ENCODE results near the gene GON4L. TPM values are rescaled to one million over a fixed set of nuclear protein-coding genes. Genes with fewer than 3 reads are reported as not detected.
A peak's percentile ranks its signal among the peaks of the same experiment; 100 is the strongest.
"Not testable (repeated sequence)": the region's sequence is repeated elsewhere in the genome, so short reads cannot be mapped to it uniquely, and the experiment has no call there.

Gene GON4L
- total RNA-seq, 3 donors from 2014 or later (not counting 1 experiment from before 2014, with no cell fraction given), result 127 to 147 (median 146) TPM

- intact Hi-C loops (cut with micrococcal nuclease), result no loop called here
- H3K36me3 Mint-ChIP-seq, result no peaks in the 10 kb centered on the region
Measured at GRCh38 chr1:155809088-155809487, 47.9 kb downstream of the GON4L start.

GRCh38 chr1:155801149-155801548 is 55.9 kb downstream of the GON4L start:
- Histone ChIP-seq H3K27me3 (ENCODE audit: control insufficient read depth, insufficient read depth, low read length) (no peaks in the 10 kb centered on the region), H3K4me1 (ENCODE audit: control insufficient read depth, insufficient read depth, low read length) (no peaks in the 10 kb centered on the region), H3K9me3 (ENCODE audit: control insufficient read depth, insufficient read depth, low read length) (no peaks in the 10 kb centered on the region), H3K4me3 (ENCODE audit: low read length) (no peak overlapping the region), H3K36me3 (ENCODE audit: control insufficient read depth, insufficient read depth, low read length) (peaks cover 32% of the 10 kb centered on the region), H3K27ac (ENCODE audit: low read length) (no peak overlapping the region)
- DNase-seq, result no peak
- no peaks in the 10 kb centered on the region for H3K4me1 Mint-ChIP-seq
- no peak overlapping the region for H3K27ac Mint-ChIP-seq
- peaks cover 13% of the 10 kb centered on the region for H3K36me3 Mint-ChIP-seq
- H3K9me3 Mint-ChIP-seq, result no peaks in the 10 kb centered on the region
- H3K27me3 Mint-ChIP-seq (ENCODE audit: low read depth in 2 of 2), result no peaks in the 10 kb centered on the region
- no peak for TF ChIP-seq CTCF (IDR thresholded peaks at IDR 0.05)
- no peak for ATAC-seq
- intact Hi-C loops (cut with micrococcal nuclease), result no loop called here
- H3K4me3 Mint-ChIP-seq, result no peak overlapping the region

More at GRCh38 chr1:155809088-155809487, 47.9 kb downstream of the GON4L start:
- Histone ChIP-seq H3K9me3 (ENCODE audit: control insufficient read depth, insufficient read depth, low read length) (no peaks in the 10 kb centered on the region), H3K27me3 (ENCODE audit: control insufficient read depth, insufficient read depth, low read length) (no peaks in the 10 kb centered on the region), H3K4me1 (ENCODE audit: control insufficient read depth, insufficient read depth, low read length) (peaks cover 3% of the 10 kb centered on the region), H3K36me3 (ENCODE audit: control insufficient read depth, insufficient read depth, low read length) (peaks cover 41% of the 10 kb centered on the region), H3K4me3 (ENCODE audit: low read length) (no peak overlapping the region), H3K27ac (ENCODE audit: low read length) (no peak overlapping the region)
- Mint-ChIP-seq H3K4me1 (peaks cover 0 to 5% of the 10 kb centered on the region in 2 donors), H3K27ac (peak overlapping the region; percentile 23 to 50), H3K4me3 (peak overlapping the region; percentile 31), H3K9me3 (no peaks in the 10 kb centered on the region), H3K27me3 (ENCODE audit: low read depth in 2 of 2) (no peaks in the 10 kb centered on the region)
- ATAC-seq, result peak in 1 of 3 donors; percentile 26
- TF ChIP-seq CTCF (IDR thresholded peaks at IDR 0.05), result no peak
- no CpG with 5 or more reads among the region's 1 CpG for WGBS (ENCODE audit: insufficient coverage)
- no peak for DNase-seq

GRCh38 chr1:155795618-155796017 is 61.4 kb downstream of the GON4L start:
- not testable (repeated sequence) for H3K27ac ChIP-seq (ENCODE audit: low read length)

GRCh38 chr1:155794605-155795245 is 62.3 kb downstream of the GON4L start:
- H3K9me3 Mint-ChIP-seq, result no peaks in the 10 kb centered on the region
- H3K27me3 ChIP-seq (ENCODE audit: control insufficient read depth, insufficient read depth, low read length), result no peaks in the 10 kb centered on the region
- no peaks in the 10 kb centered on the region for H3K4me1 Mint-ChIP-seq
- no peak overlapping the region for H3K4me3 ChIP-seq (ENCODE audit: low read length)
- ATAC-seq (no peak), DNase-seq (no peak)
- H3K27me3 Mint-ChIP-seq (ENCODE audit: low read depth in 2 of 2), result no peaks in the 10 kb centered on the region
- H3K27ac ChIP-seq (ENCODE audit: low read length), result no peak overlapping the region
- H3K36me3 ChIP-seq (ENCODE audit: control insufficient read depth, insufficient read depth, low read length), result peaks cover 40% of the 10 kb centered on the region
- intact Hi-C loops (cut with micrococcal nuclease), result no loop called here
- no peak overlapping the region for H3K4me3 Mint-ChIP-seq
- TF ChIP-seq CTCF (IDR thresholded peaks at IDR 0.05), result no peak
- peak overlapping the region in 1 of 2 donors; percentile 3 for H3K27ac Mint-ChIP-seq
- 98% methylated on average over 3 of the region's 4 CpGs for WGBS (ENCODE audit: insufficient coverage)
- no peaks in the 10 kb centered on the region for H3K4me1 ChIP-seq (ENCODE audit: control insufficient read depth, insufficient read depth, low read length)
- no peaks in the 10 kb centered on the region for H3K9me3 ChIP-seq (ENCODE audit: control insufficient read depth, insufficient read depth, low read length)
- H3K36me3 Mint-ChIP-seq, result peaks cover 19% of the 10 kb centered on the region

More at GRCh38 chr1:155795618-155796017, 61.4 kb downstream of the GON4L start:
- intact Hi-C loops (cut with micrococcal nuclease); H3K4me3 Mint-ChIP-seq; H3K27me3 ChIP-seq (ENCODE audit: control insufficient read depth, insufficient read depth, low read length); H3K4me1 ChIP-seq (ENCODE audit: control insufficient read depth, insufficient read depth, low read length); DNase-seq; H3K9me3 Mint-ChIP-seq; H3K9me3 ChIP-seq (ENCODE audit: control insufficient read depth, insufficient read depth, low read length); H3K4me3 ChIP-seq (ENCODE audit: low read length); H3K27ac Mint-ChIP-seq; ATAC-seq; H3K4me1 Mint-ChIP-seq; H3K27me3 Mint-ChIP-seq (ENCODE audit: low read depth in 2 of 2): not testable (repeated sequence)
- 100% methylated on average over 4 of the region's 4 CpGs for whole genome bisulfite sequencing (ENCODE audit: insufficient coverage)
- peaks cover 20% of the 10 kb centered on the region for H3K36me3 Mint-ChIP-seq
- peaks cover 40% of the 10 kb centered on the region for H3K36me3 ChIP-seq (ENCODE audit: control insufficient read depth, insufficient read depth, low read length)
